DOHH2 (cell line): ENCODE results near the gene ZNF491.

ENCODE experiments used
- H3F3A ChIP-seq: fragments of 200-600 bp; sonication (generic), shearing (Covaris generic); 2 replicates; pipeline ENCODE4 v1.6.0; 2016; ENCODE audit warnings: antibody characterized with exemption, mild to moderate bottlenecking; ENCODE audit not compliant: control insufficient read depth, insufficient read depth
- H3K27ac ChIP-seq: fragments of 200-600 bp; sonication (generic); 2 replicates; pipeline ENCODE4 v1.5.1; 2014; ENCODE audit warnings: low read depth, mild to moderate bottlenecking, low read length, moderate library complexity
- H3K27me3 ChIP-seq: fragments of 200-600 bp; sonication (generic); 2 replicates; pipeline ENCODE4 v1.6.1; 2014; ENCODE audit warnings: mild to moderate bottlenecking, low read length, mixed read lengths; ENCODE audit not compliant: control insufficient read depth
- H3K36me3 ChIP-seq: fragments of 200-600 bp; sonication (generic); 2 replicates; pipeline ENCODE4 v1.6.1; 2014; ENCODE audit warnings: mild to moderate bottlenecking, low read length, moderate library complexity, mixed read lengths; ENCODE audit not compliant: control insufficient read depth
- H3K4me1 ChIP-seq: fragments of 200-600 bp; sonication (generic); 2 replicates; pipeline ENCODE4 v1.6.1; 2014; ENCODE audit warnings: mild to moderate bottlenecking, low read length, mixed read lengths; ENCODE audit not compliant: control insufficient read depth
- H3K4me2 ChIP-seq: fragments of 200-600 bp; sonication (generic); 2 replicates; pipeline ENCODE4 v1.6.0; 2014; ENCODE audit warnings: mild to moderate bottlenecking, low read length, moderate library complexity
- H3K4me3 ChIP-seq: fragments of 200-600 bp; sonication (generic); 2 replicates; pipeline ENCODE4 v1.5.1; 2014; ENCODE audit warnings: mild to moderate bottlenecking, low read length, mixed read lengths
- H3K79me2 ChIP-seq: fragments of 200-600 bp; sonication (generic); 2 replicates; pipeline ENCODE4 v1.6.1; 2014; ENCODE audit warnings: mild to moderate bottlenecking, low read length, mixed read lengths; ENCODE audit not compliant: control insufficient read depth
- H3K9me2 ChIP-seq: fragments of 200-600 bp; sonication (generic); replicated peaks from 2 replicates; pipeline ENCODE4 v1.6.1; 2014; ENCODE audit warnings: mild to moderate bottlenecking, low read length, mixed read lengths; ENCODE audit not compliant: control insufficient read depth
- H3K9me3 ChIP-seq: fragments of 200-600 bp; sonication (generic); 2 replicates; pipeline ENCODE4 v1.6.1; 2014; ENCODE audit warnings: antibody characterized with exemption, low read length, mixed read lengths; ENCODE audit not compliant: control insufficient read depth, insufficient read depth
- H4K20me1 ChIP-seq: fragments of 200-600 bp; sonication (generic); 2 replicates; pipeline ENCODE4 v1.6.0; 2014; ENCODE audit warnings: low read depth, mild to moderate bottlenecking, antibody characterized with exemption, low read length, moderate library complexity; ENCODE audit not compliant: control insufficient read depth, insufficient read depth
- CTCF ChIP-seq: fragments of 200-600 bp; sonication (generic); IDR thresholded peaks from one replicate; pipeline ENCODE4 v1.5.1; 2014; ENCODE audit warnings: antibody characterized with exemption, mild to moderate bottlenecking, low read depth, low read length; ENCODE audit not compliant: poor library complexity, severe bottlenecking
- EZH2phosphoT487 ChIP-seq: fragments of 200-600 bp; sonication (generic); IDR thresholded peaks from 2 replicates; pipeline ENCODE4 v1.6.1; 2017; ENCODE audit warnings: borderline replicate concordance, mild to moderate bottlenecking, antibody characterized with exemption, low read length, moderate library complexity, mixed read lengths

ZNF491 gene

GRCh38 chr19:11814029-11814699 lies 15.8 kb downstream of the ZNF491 start, which contains the start of gene ZNF440:
TSS of gene ZNF440 (plus strand) at chr19:11814273. CDS start at chr19:11814448, 175 bp downstream.
- Histone ChIP-seq H3K4me2 (peak within 1 kb of the TSS; percentile 98), H3K27me3 (no peaks in the 10 kb centered on the region), H3K9me3 (no peaks in the 10 kb centered on the region), H3K79me2 (peaks cover 8% of the 10 kb centered on the region), H3K36me3 (no peaks in the 10 kb centered on the region), H3K9me2 (no peaks in the 10 kb centered on the region), H3K4me3 (peak within 1 kb of the TSS; percentile 100), H3F3A (no peaks in the 10 kb centered on the region), H3K4me1 (peaks cover 15% of the 10 kb centered on the region), H3K27ac (0 out of 2 replicates have a peak within 1 kb of the TSS, but pooled peaks have one; percentile 21), H4K20me1 (no peaks in the 10 kb centered on the region)
- no peak for TF ChIP-seq EZH2phosphoT487
- no peak for TF ChIP-seq CTCF

- no peak for TF ChIP-seq EZH2phosphoT487
- TF ChIP-seq CTCF, result no peak
Measured at GRCh38 chr19:11814700-11815035, 16.3 kb downstream of the ZNF491 start.

GRCh38 chr19:11821474-11822109 lies 23.3 kb downstream of the ZNF491 start:
- Histone ChIP-seq H3K9me2 (no peaks in the 10 kb centered on the region), H3K27ac (no peak overlapping the region), H3K4me1 (no peaks in the 10 kb centered on the region), H4K20me1 (no peaks in the 10 kb centered on the region), H3K27me3 (no peaks in the 10 kb centered on the region), H3K4me3 (no peak overlapping the region), H3K79me2 (no peaks in the 10 kb centered on the region), H3K36me3 (no peaks in the 10 kb centered on the region), H3K9me3 (no peaks in the 10 kb centered on the region), H3K4me2 (no peak overlapping the region), H3F3A (no peaks in the 10 kb centered on the region; the same call in 1 of the 2 replicates)
- TF ChIP-seq CTCF, result no peak
- TF ChIP-seq EZH2phosphoT487, result no peak

More at GRCh38 chr19:11814700-11815035, 16.3 kb downstream of the ZNF491 start:
- no peaks in the 10 kb centered on the region for H3F3A ChIP-seq
- H3K4me1 ChIP-seq, result peaks cover 15% of the 10 kb centered on the region
- H3K27ac ChIP-seq, result no peak overlapping the region
- H3K36me3 ChIP-seq, result no peaks in the 10 kb centered on the region
- H3K79me2 ChIP-seq, result peaks cover 8% of the 10 kb centered on the region
- H3K27me3 ChIP-seq, result no peaks in the 10 kb centered on the region
- peak overlapping the region; percentile 100 for H3K4me3 ChIP-seq
- H3K9me2 ChIP-seq, result no peaks in the 10 kb centered on the region
- peak overlapping the region; percentile 98 for H3K4me2 ChIP-seq
- H3K9me3 ChIP-seq, result no peaks in the 10 kb centered on the region
- H4K20me1 ChIP-seq, result no peaks in the 10 kb centered on the region
